ENCODE measurements around the gene CPT1A. TPM values are rescaled to one million over a fixed set of nuclear protein-coding genes. Genes with fewer than 3 reads are reported as not detected.

CPT1A gene
- total and polyA plus RNA-seq, 10 of the 15 experiments (the other 5 are each of a cell fraction or from before 2014, with no cell fraction given) = 1.1 to 17.5 (median 6.0) TPM

- Histone ChIP-seq H3K4me2 (ENCODE audit: control insufficient read depth, insufficient read depth) (no peak overlapping the region), H3K9ac (ENCODE audit: control insufficient read depth, insufficient read depth, low read length) (no peak overlapping the region), H3K36me3 (ENCODE audit: control insufficient read depth in 2 of 2, insufficient read depth in 2 of 2, low read length in 1 of 2) (no peaks in the 10 kb centered on the region), H2AFZ (ENCODE audit: control insufficient read depth, low read depth, low read length) (no peak overlapping the region), H4K20me1 (ENCODE audit: control insufficient read depth, insufficient read depth) (no peaks in the 10 kb centered on the region), H3K4me3 (no peak overlapping the region), H3K4me1 (ENCODE audit: control insufficient read depth, insufficient read depth, low read length) (no peaks in the 10 kb centered on the region), H3K27ac (ENCODE audit: control insufficient read depth, insufficient read depth) (no peak overlapping the region), H3K79me2 (ENCODE audit: control insufficient read depth, insufficient read depth, low read length) (no peaks in the 10 kb centered on the region), H3K27me3 (replicated peaks in 1 of 2; ENCODE audit: control insufficient read depth in 2 of 2, insufficient read depth in 2 of 2, low read length in 1 of 2) (no peaks in the 10 kb centered on the region), H3K9me3 (replicated peaks; ENCODE audit: control insufficient read depth, insufficient read depth, low read length) (no peaks in the 10 kb centered on the region)
- no TSS peak for BruUV-seq (replicated peaks)
- in situ Hi-C loops (cut with MboI) (no loop called here), intact Hi-C loops (cut with micrococcal nuclease; ENCODE audit: unreplicated experiment) (no loop called here)
- POLR2A ChIA-PET = no interaction called here
- ATAC-seq (no peak), FAIRE-seq (no peak), DNase-seq (ENCODE audit: low read depth, low spot score) (no peak)
- 60% methylated on average over 9 of the region's 9 CpGs for WGBS (ENCODE audit: insufficient coverage, insufficient replicate concordance, low lambda C conversion rate, missing lambda C conversion rate)
- CTCF ChIA-PET = interaction anchor here (1.4 kb wide), 2 partner anchors 22 to 91 kb away, joined by 3 read pairs; no protein-coding TSS in a partner anchor
- SMC1A ChIA-PET (ENCODE audit: uncharacterized antibody, unreplicated experiment) = no interaction called here
- no peak for TF ChIP-seq IKZF2 (IDR thresholded peaks at IDR 0.05)
- TF ChIP-seq ZZZ3 (IDR thresholded peaks at IDR 0.05; ENCODE audit: control insufficient read depth, insufficient read length, low read depth) = no peak
- TF ChIP-seq RAD21 (IDR thresholded peaks at IDR 0.05; ENCODE audit: insufficient read depth, low read depth, low read length) = 0 out of 2 replicates have a peak, but pooled peaks have one; percentile 7
- peak in 2 of 3 experiments; percentile 10 to 13; a peak in 1 of 6 replicates for TF ChIP-seq CTCF (IDR thresholded peaks at IDR 0.05 in 2 of 3, conservative IDR thresholded peaks at IDR 0.05 in 1 of 3; ENCODE audit: control insufficient read depth in 2 of 3, extremely low read depth in 1 of 3, insufficient read depth in 1 of 3, low read depth in 3 of 3, low read length in 3 of 3)
- no peak for TF ChIP-seq EGR1 (IDR thresholded peaks at IDR 0.05; ENCODE audit: borderline replicate concordance in 1 of 2, low read depth in 2 of 2, low read length in 2 of 2)
- RAD21 ChIA-PET (ENCODE audit: unreplicated experiment) = no interaction called here
These were observed 88.4 kb downstream of the CPT1A start for GRCh38 chr11:68753300-68753699.
